Endothelial cell (in vitro differentiated cells): ENCODE results near the gene TMEM9. TPM values are rescaled to one million over a fixed set of nuclear protein-coding genes. Genes with fewer than 3 reads are reported as not detected.
A peak's percentile ranks its signal among the peaks of the same experiment; 100 is the strongest.

Experiments used
- DNase-seq: peaks from one replicate; pipeline ENCODE4 v3.0.0; 2021; ENCODE audit warnings: low spot score
- H3K27ac Mint-ChIP-seq: one replicate; pipeline ENCODE4 v1.8.0; 2021; ENCODE audit warnings: mixed read lengths, inconsistent platforms; ENCODE audit not compliant: unreplicated experiment
- H3K27me3 Mint-ChIP-seq: one replicate; pipeline ENCODE4 v1.8.0; 2021; ENCODE audit warnings: mild to moderate bottlenecking, moderate library complexity, mixed read lengths, inconsistent platforms; ENCODE audit not compliant: unreplicated experiment
- H3K36me3 Mint-ChIP-seq: one replicate; pipeline ENCODE4 v1.8.0; 2021; ENCODE audit warnings: mild to moderate bottlenecking, low read depth, mixed read lengths, inconsistent platforms; ENCODE audit not compliant: unreplicated experiment
- H3K4me1 Mint-ChIP-seq: one replicate; pipeline ENCODE4 v1.8.0; 2021; ENCODE audit warnings: mild to moderate bottlenecking, mixed read lengths, inconsistent platforms; ENCODE audit not compliant: unreplicated experiment
- H3K4me3 Mint-ChIP-seq: one replicate; pipeline ENCODE4 v1.8.0; 2021; ENCODE audit warnings: mild to moderate bottlenecking, mixed read lengths, inconsistent platforms; ENCODE audit not compliant: unreplicated experiment
- H3K9me3 Mint-ChIP-seq: one replicate; pipeline ENCODE4 v1.8.0; 2021; ENCODE audit warnings: mixed read lengths, inconsistent platforms; ENCODE audit not compliant: unreplicated experiment
- CTCF ChIP-seq: fragments of 200-600 bp; sonication (generic); IDR thresholded peaks from one replicate; pipeline ENCODE4 v1.5.0; 2021; ENCODE audit warnings: antibody characterized with exemption; ENCODE audit not compliant: unreplicated experiment
- total RNA-seq: library from RNA; stranded (reverse); fragmentation: NEBNext Ultra II Directional; extraction: Animal tissue kit (Norgen Biotek cat#: 25700); gene quantifications from one replicate; pipeline ENCODE4 v1.2.1, GENCODE V29; 2021; ENCODE audit not compliant: unreplicated experiment

The TMEM9 gene
- total RNA-seq, 1 donor from 2014 or later = 78.7 TPM

- peaks cover 7% of the 10 kb centered on the region for H3K4me1 Mint-ChIP-seq
- H3K27me3 Mint-ChIP-seq = peaks cover 6% of the 10 kb centered on the region
- DNase-seq = peak; percentile 66
- no peak overlapping the region for H3K27ac Mint-ChIP-seq
- no peaks in the 10 kb centered on the region for H3K9me3 Mint-ChIP-seq
- H3K36me3 Mint-ChIP-seq = no peaks in the 10 kb centered on the region
- peak; percentile 64 for TF ChIP-seq CTCF
- peak overlapping the region; percentile 84 for H3K4me3 Mint-ChIP-seq
Observed at GRCh38 chr1:201171063-201172036, 17.1 kb upstream of the TMEM9 start.

GRCh38 chr1:201170533-201171062 lies 16.3 kb upstream of the TMEM9 start:
- H3K36me3 Mint-ChIP-seq = no peaks in the 10 kb centered on the region
- no peak overlapping the region for H3K27ac Mint-ChIP-seq
- peaks cover 7% of the 10 kb centered on the region for H3K4me1 Mint-ChIP-seq
- peaks cover 5% of the 10 kb centered on the region for H3K27me3 Mint-ChIP-seq
- no peaks in the 10 kb centered on the region for H3K9me3 Mint-ChIP-seq
- no peak for TF ChIP-seq CTCF
- peak overlapping the region; percentile 84 for H3K4me3 Mint-ChIP-seq
- peak; percentile 88 for DNase-seq

- peaks cover 5% of the 10 kb centered on the region for H3K27me3 Mint-ChIP-seq
- no peak for DNase-seq
- peaks cover 7% of the 10 kb centered on the region for H3K4me1 Mint-ChIP-seq
- no peak overlapping the region for H3K27ac Mint-ChIP-seq
- no peaks in the 10 kb centered on the region for H3K36me3 Mint-ChIP-seq
- H3K9me3 Mint-ChIP-seq = no peaks in the 10 kb centered on the region
- TF ChIP-seq CTCF = no peak
- H3K4me3 Mint-ChIP-seq = no peak overlapping the region
Observed at GRCh38 chr1:201169971-201170532, 15.8 kb upstream of the TMEM9 start.

GRCh38 chr1:201169203-201169602 lies 14.9 kb upstream of the TMEM9 start:
- Mint-ChIP-seq H3K9me3 (no peaks in the 10 kb centered on the region), H3K27ac (no peak overlapping the region), H3K4me3 (no peak overlapping the region), H3K27me3 (peaks cover 5% of the 10 kb centered on the region), H3K36me3 (no peaks in the 10 kb centered on the region), H3K4me1 (peaks cover 7% of the 10 kb centered on the region)
- DNase-seq = no peak
- TF ChIP-seq CTCF = no peak
